ENCODE data around the gene APOF.
"Not testable (repeated sequence)": the region's sequence is repeated elsewhere in the genome, so short reads cannot be mapped to it uniquely, and the experiment has no call there.

Gene APOF

GRCh38 chr12:56330936-56331490 lies 31.6 kb downstream of the APOF start:
- peaks cover 7% of the 10 kb centered on the region for H3K4me1 ChIP-seq (ENCODE audit: control insufficient read depth, insufficient read depth, low read length, poor library complexity, severe bottlenecking)
- peaks cover 14% of the 10 kb centered on the region for H3K36me3 ChIP-seq (ENCODE audit: control insufficient read depth, insufficient read depth, low read length)
- H3K4me3 ChIP-seq (ENCODE audit: extremely low read depth, insufficient read depth, low read length, poor library complexity, severe bottlenecking) = no peak overlapping the region
- WGBS, 2 experiments (ENCODE audit: insufficient coverage in 2 of 2) = 60 to 92% methylated on average over 1 to 6 of the region's 7 CpGs
- H3K9me3 ChIP-seq (ENCODE audit: control insufficient read depth, low read length) = no peaks in the 10 kb centered on the region
- H3K27ac ChIP-seq (ENCODE audit: low read depth, low read length, severe bottlenecking) = no peak overlapping the region

- WGBS, 2 experiments (ENCODE audit: insufficient coverage in 2 of 2) = 95 to 97% methylated on average over 6 of the region's 6 CpGs
- Histone ChIP-seq H3K9me3 (ENCODE audit: control insufficient read depth, low read length) (no peaks in the 10 kb centered on the region), H3K4me1 (ENCODE audit: control insufficient read depth, insufficient read depth, low read length, poor library complexity, severe bottlenecking) (no peaks in the 10 kb centered on the region), H3K27ac (ENCODE audit: low read depth, low read length, severe bottlenecking) (no peak overlapping the region), H3K36me3 (ENCODE audit: control insufficient read depth, insufficient read depth, low read length) (peaks cover 50% of the 10 kb centered on the region), H3K4me3 (ENCODE audit: extremely low read depth, insufficient read depth, low read length, poor library complexity, severe bottlenecking) (no peak overlapping the region)
Observed at GRCh38 chr12:56326533-56326932, 36.1 kb downstream of the APOF start.

- H3K9me3 ChIP-seq (ENCODE audit: control insufficient read depth, low read length) = no peaks in the 10 kb centered on the region
- 87 to 91% methylated on average over 6 to 8 of the region's 8 CpGs for WGBS, 2 experiments (ENCODE audit: insufficient coverage in 2 of 2)
- no peaks in the 10 kb centered on the region for H3K4me1 ChIP-seq (ENCODE audit: control insufficient read depth, insufficient read depth, low read length, poor library complexity, severe bottlenecking)
- peaks cover 50% of the 10 kb centered on the region for H3K36me3 ChIP-seq (ENCODE audit: control insufficient read depth, insufficient read depth, low read length)
- no peak overlapping the region for H3K4me3 ChIP-seq (ENCODE audit: extremely low read depth, insufficient read depth, low read length, poor library complexity, severe bottlenecking)
- H3K27ac ChIP-seq (ENCODE audit: low read depth, low read length, severe bottlenecking) = no peak overlapping the region
Observed at GRCh38 chr12:56326126-56326525, 36.5 kb downstream of the APOF start.

DNA sequence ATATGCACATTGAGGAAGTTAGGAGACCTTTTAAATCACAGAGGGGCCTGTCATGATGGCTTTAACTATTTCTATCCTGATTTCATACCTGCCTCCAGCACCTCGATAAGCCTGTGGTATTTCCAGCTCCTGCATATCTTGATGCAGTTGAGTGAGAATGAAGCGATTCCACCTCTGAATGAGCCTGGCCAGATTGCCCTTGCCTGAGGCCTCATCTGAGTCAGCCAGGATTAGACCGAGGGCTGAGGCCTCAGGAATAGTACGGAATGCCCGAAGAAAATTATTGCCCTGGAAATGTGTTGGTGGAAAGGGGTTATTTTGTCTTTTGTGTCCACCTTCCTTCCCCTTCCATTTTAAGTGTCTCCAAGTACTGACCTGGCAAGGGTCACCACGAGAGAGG lies 38.5 kb downstream of the APOF start:
- Histone ChIP-seq H3K36me3 (ENCODE audit: control insufficient read depth, insufficient read depth, low read length) (peaks cover 57% of the 10 kb centered on the region), H3K4me3 (ENCODE audit: extremely low read depth, insufficient read depth, low read length, poor library complexity, severe bottlenecking) (no peak overlapping the region), H3K9me3 (ENCODE audit: control insufficient read depth, low read length) (no peaks in the 10 kb centered on the region), H3K4me1 (ENCODE audit: control insufficient read depth, insufficient read depth, low read length, poor library complexity, severe bottlenecking) (no peaks in the 10 kb centered on the region), H3K27ac (ENCODE audit: low read depth, low read length, severe bottlenecking) (no peak overlapping the region)
- WGBS, 2 experiments (ENCODE audit: insufficient coverage in 2 of 2) = 92 to 100% methylated on average over 3 to 6 of the region's 6 CpGs

- peaks cover 54% of the 10 kb centered on the region for H3K36me3 ChIP-seq (ENCODE audit: control insufficient read depth, insufficient read depth, low read length)
- not testable (repeated sequence) for H3K4me1 ChIP-seq (ENCODE audit: control insufficient read depth, insufficient read depth, low read length, poor library complexity, severe bottlenecking); H3K4me3 ChIP-seq (ENCODE audit: extremely low read depth, insufficient read depth, low read length, poor library complexity, severe bottlenecking); H3K27ac ChIP-seq (ENCODE audit: low read depth, low read length, severe bottlenecking); H3K9me3 ChIP-seq (ENCODE audit: control insufficient read depth, low read length)
- 95 to 100% methylated on average over 2 to 7 of the region's 8 CpGs for WGBS, 2 experiments (ENCODE audit: insufficient coverage in 2 of 2)
Observed at GRCh38 chr12:56321610-56322009, 41.0 kb downstream of the APOF start.

DNA sequence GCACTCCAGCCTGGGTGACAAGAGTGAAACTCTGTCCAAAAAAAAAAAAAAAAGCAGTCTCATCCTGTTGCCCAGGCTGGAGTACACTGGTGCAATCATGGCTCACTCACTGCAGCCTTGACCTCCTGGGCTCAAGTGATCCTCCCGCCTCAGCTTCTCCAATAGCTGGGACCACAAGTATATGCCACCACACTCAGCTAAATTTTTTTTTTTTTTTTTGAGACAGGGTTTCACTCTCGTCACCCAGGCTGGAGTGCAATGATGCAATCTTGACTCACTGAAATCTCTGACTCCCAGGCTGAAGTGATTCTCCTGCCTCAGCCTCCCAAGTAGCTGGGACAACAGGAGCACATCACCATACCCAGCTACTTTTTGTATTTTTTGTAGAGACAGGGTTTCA lies 41.6 kb downstream of the APOF start:
- WGBS, 2 experiments (ENCODE audit: insufficient coverage in 2 of 2) = 69 to 89% methylated on average over 1 to 2 of the region's 2 CpGs
- Histone ChIP-seq H3K4me1 (ENCODE audit: control insufficient read depth, insufficient read depth, low read length, poor library complexity, severe bottlenecking) (peaks cover 5% of the 10 kb centered on the region), H3K9me3 (ENCODE audit: control insufficient read depth, low read length) (no peaks in the 10 kb centered on the region), H3K36me3 (ENCODE audit: control insufficient read depth, insufficient read depth, low read length) (peaks cover 53% of the 10 kb centered on the region), H3K27ac (ENCODE audit: low read depth, low read length, severe bottlenecking) (no peak overlapping the region), H3K4me3 (ENCODE audit: extremely low read depth, insufficient read depth, low read length, poor library complexity, severe bottlenecking) (no peak overlapping the region)

DNA sequence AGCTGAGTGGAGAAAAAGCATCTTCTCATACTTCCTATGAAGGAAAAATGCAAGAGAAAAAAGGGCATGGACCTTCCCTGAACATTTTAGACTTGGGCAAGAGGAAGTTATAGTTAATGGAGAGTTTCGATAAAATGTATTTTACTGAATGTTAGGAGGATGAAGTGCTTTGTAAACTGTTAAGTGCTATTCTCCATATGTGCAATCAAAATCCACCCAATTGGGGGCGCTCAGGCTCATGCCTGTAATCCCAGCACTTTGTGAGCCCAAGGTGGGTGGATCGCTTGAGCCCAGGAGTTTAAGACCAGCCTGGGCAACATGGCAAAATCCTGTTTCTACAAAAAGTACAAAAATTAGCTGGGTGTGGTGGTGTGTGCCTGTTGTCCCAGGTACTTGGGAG lies 45.0 kb downstream of the APOF start:
- peaks cover 41% of the 10 kb centered on the region for H3K36me3 ChIP-seq (ENCODE audit: control insufficient read depth, insufficient read depth, low read length)
- H3K4me3 ChIP-seq (ENCODE audit: extremely low read depth, insufficient read depth, low read length, poor library complexity, severe bottlenecking) = no peak overlapping the region
- no peak overlapping the region for H3K27ac ChIP-seq (ENCODE audit: low read depth, low read length, severe bottlenecking)
- 50 to 92% methylated on average over 2 to 3 of the region's 3 CpGs for WGBS, 2 experiments (ENCODE audit: insufficient coverage in 2 of 2)
- H3K9me3 ChIP-seq (ENCODE audit: control insufficient read depth, low read length) = no peaks in the 10 kb centered on the region
- peaks cover 11% of the 10 kb centered on the region for H3K4me1 ChIP-seq (ENCODE audit: control insufficient read depth, insufficient read depth, low read length, poor library complexity, severe bottlenecking)

GRCh38 chr12:56315622-56316473 lies 46.8 kb downstream of the APOF start, which contains the start of gene CNPY2:
Gene CNPY2, minus strand, starts transcription at chr12:56315988. Its CDS starts 771 bp downstream, at chr12:56315217.
- H3K9me3 ChIP-seq (ENCODE audit: control insufficient read depth, low read length) = no peaks in the 10 kb centered on the region
- peak within 1 kb of the TSS; percentile 86 for H3K27ac ChIP-seq (ENCODE audit: low read depth, low read length, severe bottlenecking)
- H3K36me3 ChIP-seq (ENCODE audit: control insufficient read depth, insufficient read depth, low read length) = peaks cover 45% of the 10 kb centered on the region
- peaks cover 11% of the 10 kb centered on the region for H3K4me1 ChIP-seq (ENCODE audit: control insufficient read depth, insufficient read depth, low read length, poor library complexity, severe bottlenecking)
- H3K4me3 ChIP-seq (ENCODE audit: extremely low read depth, insufficient read depth, low read length, poor library complexity, severe bottlenecking) = peak within 1 kb of the TSS; percentile 85
- WGBS, 2 experiments (ENCODE audit: insufficient coverage in 2 of 2) = 0% methylated on average over 61 of the region's 62 CpGs

DNA sequence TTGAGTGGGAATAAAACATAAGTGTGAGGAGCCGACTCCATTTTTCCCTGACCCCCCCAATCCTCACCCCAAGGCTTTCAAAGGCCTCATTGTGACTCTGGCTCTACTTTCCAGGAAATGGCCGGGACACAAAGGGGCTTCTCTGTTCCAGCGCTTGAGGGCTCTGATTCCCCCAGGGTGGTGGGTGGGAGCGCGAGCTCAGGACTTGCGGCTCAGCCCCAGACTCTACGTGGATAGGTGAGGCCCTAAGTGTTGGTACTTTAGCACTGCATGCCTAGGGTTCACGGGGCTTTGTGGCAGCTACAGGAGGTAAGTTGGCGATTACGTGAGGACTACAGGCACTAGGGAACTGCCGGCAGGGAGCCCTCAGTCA lies 47.4 kb downstream of the APOF start:
- 0 to 1% methylated on average over 6 to 7 of the region's 11 CpGs for WGBS, 2 experiments (ENCODE audit: insufficient coverage in 2 of 2)
- H3K36me3 ChIP-seq (ENCODE audit: control insufficient read depth, insufficient read depth, low read length) = peaks cover 51% of the 10 kb centered on the region
- H3K4me1 ChIP-seq (ENCODE audit: control insufficient read depth, insufficient read depth, low read length, poor library complexity, severe bottlenecking) = peaks cover 11% of the 10 kb centered on the region
- peak overlapping the region; percentile 86 for H3K27ac ChIP-seq (ENCODE audit: low read depth, low read length, severe bottlenecking)
- H3K9me3 ChIP-seq (ENCODE audit: control insufficient read depth, low read length) = no peaks in the 10 kb centered on the region
- peak overlapping the region; percentile 85 for H3K4me3 ChIP-seq (ENCODE audit: extremely low read depth, insufficient read depth, low read length, poor library complexity, severe bottlenecking)

- Histone ChIP-seq H3K36me3 (ENCODE audit: control insufficient read depth, insufficient read depth, low read length) (peaks cover 71% of the 10 kb centered on the region), H3K9me3 (ENCODE audit: control insufficient read depth, low read length) (no peaks in the 10 kb centered on the region), H3K4me1 (ENCODE audit: control insufficient read depth, insufficient read depth, low read length, poor library complexity, severe bottlenecking) (peaks cover 7% of the 10 kb centered on the region), H3K27ac (ENCODE audit: low read depth, low read length, severe bottlenecking) (no peak overlapping the region), H3K4me3 (ENCODE audit: extremely low read depth, insufficient read depth, low read length, poor library complexity, severe bottlenecking) (no peak overlapping the region)
- WGBS, 2 experiments (ENCODE audit: insufficient coverage in 2 of 2) = 96 to 99% methylated on average over 12 of the region's 12 CpGs
Observed at GRCh38 chr12:56311003-56311402, 51.7 kb downstream of the APOF start.

Measured in mesodermal cell (in vitro differentiated cells).